Heart right ventricle (tissue), 16 donors: Measurements from ENCODE around the gene PPM1G. TPM values are rescaled to one million over a fixed set of nuclear protein-coding genes. Genes with fewer than 3 reads are reported as not detected.
A peak's percentile ranks its signal among the peaks of the same experiment; 100 is the strongest.
"Not testable (repeated sequence)": the region's sequence is repeated elsewhere in the genome, so short reads cannot be mapped to it uniquely, and the experiment has no call there.

Experiments
- ATAC-seq, 8 donors: fragments of 200-7000 bp; cut with Tn5 transposase; one replicate each; pipeline ENCODE4 v1.9.1; 2020; ENCODE audit warnings: mild to moderate bottlenecking in 8 of 8, moderate library complexity in 8 of 8, moderate number of reproducible peaks in 1 of 8
- DNase-seq, 2 donors: peaks; one replicate each; pipeline ENCODE4 v3.0.0-alpha.2; 2020
- H3K27ac ChIP-seq, 10 donors: fragments of 200-600 bp; sonication (generic) in 2 of 10; one replicate each; pipeline versions ENCODE4 v1.5.0 to v1.8.0; 2020 to 2022; ENCODE audit warnings: mild to moderate bottlenecking in 3 of 10
- H3K27me3 ChIP-seq, 7 donors: fragments of 200-600 bp; one replicate each; pipeline ENCODE4 v1.8.0; 2021 to 2022; ENCODE audit warnings: mild to moderate bottlenecking in 2 of 7
- H3K36me3 ChIP-seq, 9 donors: fragments of 200-600 bp; sonication (generic) in 1 of 9; one replicate each; pipeline versions ENCODE4 v1.5.0 to v1.8.0; 2020 to 2022; ENCODE audit warnings: mild to moderate bottlenecking in 2 of 9
- H3K4me1 ChIP-seq, 9 donors: fragments of 200-600 bp; sonication (generic) in 1 of 9; one replicate each; pipeline versions ENCODE4 v1.5.0 to v1.8.0; 2020 to 2022; ENCODE audit warnings: mild to moderate bottlenecking in 4 of 9
- H3K4me3 ChIP-seq, 10 donors: fragments of 200-600 bp; sonication (generic) in 2 of 10; one replicate each; pipeline versions ENCODE4 v1.5.0 to v1.8.0; 2020 to 2022; ENCODE audit warnings: mild to moderate bottlenecking in 7 of 10, moderate library complexity in 2 of 10
- H3K9me3 ChIP-seq, 11 donors: fragments of 200-600 bp in 10 of 11; sonication (generic) in 2 of 11; one replicate each; pipeline versions ENCODE4 v1.5.0 to v1.8.0; 2013 to 2022; ENCODE audit warnings: mild to moderate bottlenecking in 2 of 11, control low read depth in 1 of 11, moderate library complexity in 1 of 11
- CTCF ChIP-seq, 9 donors: fragments of 200-600 bp; sonication (generic) in 2 of 9; IDR thresholded peaks; one replicate each; pipeline versions ENCODE4 v1.5.0 to v1.8.0; 2021 to 2022; ENCODE audit warnings: antibody characterized with exemption in 9 of 9, mild to moderate bottlenecking in 5 of 9, moderate library complexity in 1 of 9
- WGBS, 2 donors: extraction: QIAGEN DNeasy Blood & Tissue Kit; methylation state at CpG; one replicate each; pipeline ENCODE4 v1.1.7; 2013; ENCODE audit warnings: inconsistent platforms in 1 of 2; 5-methylcytosine and 5-hydroxymethylcytosine counted together
- intact Hi-C, 10 donors: fragments of 100-400 bp; cut with DNase I; formaldehyde crosslinking; loops; one replicate each; pipeline versions ENCODE4 v1.11.1 to v1.14.2; 2022
- polyA plus RNA-seq, 2 donors: library from polyadenylated mRNA; stranded (reverse); fragments of 200-250 nt; gene quantifications; one replicate each; pipeline ENCODE4 v1.2.3, GENCODE V29; 2013
- total RNA-seq, 10 donors: library from RNA; stranded (reverse); fragmentation: NEBNext Ultra II Directional in 3 of 10; extraction: Animal tissue kit (Norgen Biotek cat#: 25700) in 3 of 10; gene quantifications; one replicate each; pipeline versions ENCODE4 v1.2.1 to v1.2.4, GENCODE V29; 2021 to 2023
- donor health status: Arrhythmogenic right ventricular cardiomyopathy.
- donor health status: ischemic (EF 13 %, LVEDD 7.1; RV severe dilation, severe dysfunction).
- donor health status: healthy with polysubstance abuse.
- donor health status: DM: no; HTN: yes; CAD: no.
- donor health status: DM: no; HTN: no; CAD: no.
- donor health status: ischemic (EF 25% LVEDD 6.9; RV normal size, moderate dysfunction).
- donor health status: ischemic (EF 25% LVEDD 5.7; RV mildly dilated, moderate dysfunction).
- donor health status: healthy.
- donor health status: DM: yes; HTN: yes; CAD: no.
- donor health status: Ischemic cardiomyopathy.
- donor health status: ischemic (EF 35%, LVEDD 5.7; RV mildly dilated, moderate dysfunction).
- donor health status: nonischemic (EF 11% LVEDD 7.7; RV severe dilation, severe dysfunction).
- donor health status: DM: yes; HTN: yes; CAD: no.
- donor health status: PGD.
- donor health status: ischemic (EF 29% LVEDD 5.4; RV normal size, mild dysfunction).
- donor health status: nonischemic (EF 23%, LVEDD 6.1; RV moderate dilation, normal function).

PPM1G gene
- total and polyA plus RNA-seq, 12 donors, result 28.4 to 72.6 (median 33.8) TPM

DNA sequence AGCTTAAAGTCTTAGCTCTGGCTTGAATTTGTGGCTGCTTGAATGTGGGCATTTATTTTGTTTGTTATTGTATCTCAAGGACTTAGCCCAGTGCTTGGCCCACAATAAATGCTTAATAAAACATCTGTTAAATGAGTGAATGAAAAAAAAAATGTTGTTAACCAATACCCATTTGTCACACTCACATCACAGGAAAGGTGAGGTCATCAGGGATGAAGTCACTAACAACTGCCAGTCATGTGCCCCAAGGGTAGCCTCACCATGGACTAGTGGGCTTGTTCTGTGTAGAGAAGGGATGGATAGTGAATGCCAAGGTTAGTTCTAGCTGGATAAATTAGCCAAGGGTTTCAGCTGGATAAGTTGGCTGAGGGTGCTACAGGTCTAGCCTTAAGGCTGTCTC, 22.0 kb upstream of the PPM1G start:
- Histone ChIP-seq H3K4me3 (no peak overlapping the region), H3K9me3 (no peaks in the 10 kb centered on the region), H3K27me3 (no peaks in the 10 kb centered on the region), H3K4me1 (peaks cover 10 to 48% (median 36%) of the 10 kb centered on the region in 9 donors), H3K36me3 (peaks cover 0 to 43% (median 31%) of the 10 kb centered on the region in 9 donors), H3K27ac (no peak overlapping the region)
- intact Hi-C loops, result no loop called here
- no peak for TF ChIP-seq CTCF (IDR thresholded peaks at IDR 0.05)
- ATAC-seq (no peak), DNase-seq (no peak)

GRCh38 chr2:27428978-27429541, 19.7 kb upstream of the PPM1G start:
- H3K4me1 ChIP-seq, result peaks cover 10 to 48% (median 36%) of the 10 kb centered on the region in 9 donors
- intact Hi-C loops, result loop anchor here in 5 of 10 donors (1.0 to 10.0 kb wide), 6 partner anchors 20 to 156 kb away; partner anchors contain the start of genes PPM1G (in 4 of the 5), EIF2B4 (in 1 of the 5), IFT172 (in 1 of the 5) and SNX17 (in 1 of the 5)

DNA sequence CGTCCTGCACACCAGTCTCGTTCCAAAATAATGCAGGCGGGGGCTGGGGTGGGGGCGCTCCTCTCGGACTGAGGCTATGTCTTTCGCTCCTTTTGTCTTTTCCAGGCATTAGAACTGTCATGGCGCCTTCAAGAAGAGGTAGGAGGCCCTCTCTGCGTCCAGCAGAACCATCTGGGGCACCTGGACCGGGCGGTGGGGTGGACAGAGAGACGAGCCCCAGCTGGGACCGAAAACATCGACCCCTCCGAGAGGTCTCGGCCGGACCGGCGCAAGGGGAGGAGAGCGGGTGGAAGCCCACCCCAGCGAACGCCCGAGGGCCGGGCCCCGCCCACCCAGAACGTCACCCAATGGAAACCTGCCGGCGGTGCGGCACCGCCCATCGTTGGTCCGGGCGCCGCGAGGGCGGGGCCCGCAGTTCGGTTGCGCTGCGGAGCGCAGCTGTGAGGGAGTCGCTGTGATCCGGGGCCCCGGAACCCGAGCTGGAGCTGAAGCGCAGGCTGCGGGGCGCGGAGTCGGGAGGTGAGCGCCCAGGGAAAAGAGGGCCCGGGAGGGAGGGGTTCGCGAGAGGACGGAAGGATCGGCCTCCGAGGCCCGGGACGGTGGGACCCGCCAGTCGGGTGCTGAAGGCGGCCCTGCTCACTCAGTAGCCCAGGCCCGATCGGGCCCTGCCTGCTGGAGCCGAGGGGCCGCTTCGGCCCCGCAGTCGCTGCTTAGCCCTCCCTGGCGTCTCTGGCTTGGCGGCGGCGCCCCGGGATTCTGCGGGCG, 19.0 kb upstream of the PPM1G start, which contains the start of gene NRBP1:
TSS of gene NRBP1 (plus strand) at position 419 of the 765 bp plus-strand sequence. CDS start 4,643 bp downstream, outside the sequence.
- TF ChIP-seq CTCF (IDR thresholded peaks at IDR 0.05), result no peak
- Histone ChIP-seq H3K27ac (peak within 1 kb of the TSS; percentile 93 to 100 (median 99)), H3K4me1 (peaks cover 10 to 48% (median 36%) of the 10 kb centered on the region in 9 donors), H3K9me3 (no peaks in the 10 kb centered on the region), H3K27me3 (no peaks in the 10 kb centered on the region), H3K4me3 (peak within 1 kb of the TSS; percentile 74 to 100 (median 99)), H3K36me3 (peaks cover 0 to 13% (median 2%) of the 10 kb centered on the region in 9 donors)
- WGBS, 2 donors, result 0 to 1% methylated on average over 66 to 75 of the region's 75 CpGs
- DNase-seq, result peak; percentile 93 to 96
- intact Hi-C loops, result loop anchor here in 5 of 10 donors (1.0 to 10.0 kb wide), 6 partner anchors 19 to 156 kb away; partner anchors contain the start of genes PPM1G (in 4 of the 5), EIF2B4 (in 1 of the 5), IFT172 (in 1 of the 5) and SNX17 (in 1 of the 5)
- ATAC-seq, result peak; percentile 96 to 98 (median 98)

More at GRCh38 chr2:27428978-27429541, 19.7 kb upstream of the PPM1G start:
- H3K36me3 ChIP-seq, result peaks cover 0 to 20% (median 9%) of the 10 kb centered on the region in 9 donors
- no peak for TF ChIP-seq CTCF (IDR thresholded peaks at IDR 0.05)
- H3K27me3 ChIP-seq, result no peaks in the 10 kb centered on the region
- DNase-seq, result peak; percentile 78 to 87
- H3K9me3 ChIP-seq, result no peaks in the 10 kb centered on the region
- ATAC-seq, result peak; percentile 84 to 95 (median 92)
- H3K4me3 ChIP-seq, result peak overlapping the region; percentile 74 to 100 (median 99)
- WGBS, 2 donors, result 0 to 1% methylated on average over 51 of the region's 51 CpGs
- H3K27ac ChIP-seq, result peak overlapping the region; percentile 93 to 100 (median 99)

GRCh38 chr2:27427863-27428212, 18.4 kb upstream of the PPM1G start:
- Histone ChIP-seq H3K4me3 (peak overlapping the region; percentile 74 to 100 (median 99)), H3K4me1 (peaks cover 10 to 44% (median 36%) of the 10 kb centered on the region in 9 donors), H3K36me3 (peaks cover 0 to 7% (median 0%) of the 10 kb centered on the region in 9 donors), H3K27ac (peak overlapping the region; percentile 93 to 100 (median 99)), H3K9me3 (no peaks in the 10 kb centered on the region), H3K27me3 (no peaks in the 10 kb centered on the region)
- ATAC-seq (no peak), DNase-seq (no peak)
- WGBS, 2 donors, result 17 to 18% methylated on average over 7 of the region's 7 CpGs
- TF ChIP-seq CTCF (IDR thresholded peaks at IDR 0.05), result no peak
- intact Hi-C loops, result loop anchor here in 5 of 10 donors (1.0 to 10.0 kb wide), 6 partner anchors 19 to 157 kb away; partner anchors contain the start of genes PPM1G (in 4 of the 5), EIF2B4 (in 1 of the 5), IFT172 (in 1 of the 5) and SNX17 (in 1 of the 5)

- not testable (repeated sequence) for ATAC-seq, DNase-seq, H3K27me3 ChIP-seq, H3K27ac ChIP-seq, H3K4me3 ChIP-seq, H3K36me3 ChIP-seq, H3K9me3 ChIP-seq
- intact Hi-C loops, result loop anchor here in 3 of 10 donors (5.0 to 10.0 kb wide), 3 partner anchors 53 to 160 kb away; partner anchors contain the start of genes EIF2B4 (in 1 of the 3), IFT172 (in 1 of the 3), SNX17 (in 1 of the 3) and ZNF512 (in 1 of the 3)
- peaks cover 4 to 16% (median 13%) of the 10 kb centered on the region in 9 donors for H3K4me1 ChIP-seq
- WGBS, 2 donors, result 94% methylated on average over 10 of the region's 10 CpGs
Measured at GRCh38 chr2:27425039-27425438, 15.6 kb upstream of the PPM1G start.
